Subcutaneous adipose tissue (tissue), 4 donors: Measurements from ENCODE around the gene PPARG. TPM values are rescaled to one million over a fixed set of nuclear protein-coding genes. Genes with fewer than 3 reads are reported as not detected.

ENCODE experiments used
- total RNA-seq, 4 donors: library from RNA; depleted of rRNA; stranded (reverse); fragments of >200 nt; gene quantifications; one replicate each; pipeline ENCODE4 v1.1.0, GENCODE V29; 2016
- TF ChIP-seq, protein P1 (sequence below): fragments of 450-650 bp; IDR thresholded peaks from one replicate; pipeline ENCODE4 v1.5.1; 2016; ENCODE audit warnings: low read depth, mild to moderate bottlenecking, control low read depth, antibody characterized with exemption, moderate library complexity

The PPARG gene
- total RNA-seq, 4 donors from 2014 or later = 223 to 357 (median 337) TPM

- TF ChIP-seq, protein P1, sequence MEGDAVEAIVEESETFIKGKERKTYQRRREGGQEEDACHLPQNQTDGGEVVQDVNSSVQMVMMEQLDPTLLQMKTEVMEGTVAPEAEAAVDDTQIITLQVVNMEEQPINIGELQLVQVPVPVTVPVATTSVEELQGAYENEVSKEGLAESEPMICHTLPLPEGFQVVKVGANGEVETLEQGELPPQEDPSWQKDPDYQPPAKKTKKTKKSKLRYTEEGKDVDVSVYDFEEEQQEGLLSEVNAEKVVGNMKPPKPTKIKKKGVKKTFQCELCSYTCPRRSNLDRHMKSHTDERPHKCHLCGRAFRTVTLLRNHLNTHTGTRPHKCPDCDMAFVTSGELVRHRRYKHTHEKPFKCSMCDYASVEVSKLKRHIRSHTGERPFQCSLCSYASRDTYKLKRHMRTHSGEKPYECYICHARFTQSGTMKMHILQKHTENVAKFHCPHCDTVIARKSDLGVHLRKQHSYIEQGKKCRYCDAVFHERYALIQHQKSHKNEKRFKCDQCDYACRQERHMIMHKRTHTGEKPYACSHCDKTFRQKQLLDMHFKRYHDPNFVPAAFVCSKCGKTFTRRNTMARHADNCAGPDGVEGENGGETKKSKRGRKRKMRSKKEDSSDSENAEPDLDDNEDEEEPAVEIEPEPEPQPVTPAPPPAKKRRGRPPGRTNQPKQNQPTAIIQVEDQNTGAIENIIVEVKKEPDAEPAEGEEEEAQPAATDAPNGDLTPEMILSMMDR = no peak
Observed at GRCh38 chr3:12339701-12340480, 51.0 kb downstream of the PPARG start.

DNA sequence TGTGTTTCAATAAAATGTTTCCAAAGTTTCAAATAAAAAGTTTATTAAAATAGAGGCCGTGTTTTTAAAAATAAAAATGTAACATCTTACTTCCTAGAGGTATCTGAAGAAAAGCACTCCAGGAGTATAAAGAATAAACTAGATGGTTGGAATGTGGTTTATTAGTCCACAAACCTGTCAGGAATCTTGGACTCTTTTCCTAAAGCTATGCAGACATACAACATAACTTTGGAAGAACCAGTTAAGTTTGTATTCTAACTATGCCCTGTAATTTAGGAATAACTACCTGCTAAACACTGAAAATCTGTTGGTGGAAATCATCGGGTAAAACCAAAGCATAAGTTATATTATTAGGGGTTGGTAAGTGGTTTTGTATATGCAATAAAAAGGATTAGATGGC is 51.6 kb downstream of the PPARG start:
- TF ChIP-seq, protein P1 = no peak

DNA sequence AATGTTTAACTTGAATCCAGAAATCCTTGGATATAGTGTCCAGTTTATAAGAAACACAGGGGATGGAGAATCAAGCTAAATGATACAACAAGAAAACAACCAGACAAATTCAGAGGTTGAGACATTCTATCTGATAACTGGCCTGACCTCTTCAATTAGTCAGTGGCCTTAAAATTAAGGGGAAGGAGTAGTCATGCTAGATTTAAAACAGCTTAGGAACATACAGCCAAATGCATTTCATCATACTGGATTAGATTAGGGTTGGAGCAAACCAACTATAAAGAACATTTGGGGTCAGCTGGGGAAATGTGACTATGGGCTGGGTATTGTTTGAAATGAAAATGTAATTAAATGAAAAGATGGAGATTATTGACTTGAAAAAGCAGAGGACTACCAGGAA is 53.3 kb downstream of the PPARG start:
- TF ChIP-seq, protein P1 = no peak

GRCh38 chr3:12343047-12343501 is 54.2 kb downstream of the PPARG start:
- TF ChIP-seq, protein P1 = no peak

GRCh38 chr3:12345141-12345561 is 56.3 kb downstream of the PPARG start:
- TF ChIP-seq, protein P1 = no peak

DNA sequence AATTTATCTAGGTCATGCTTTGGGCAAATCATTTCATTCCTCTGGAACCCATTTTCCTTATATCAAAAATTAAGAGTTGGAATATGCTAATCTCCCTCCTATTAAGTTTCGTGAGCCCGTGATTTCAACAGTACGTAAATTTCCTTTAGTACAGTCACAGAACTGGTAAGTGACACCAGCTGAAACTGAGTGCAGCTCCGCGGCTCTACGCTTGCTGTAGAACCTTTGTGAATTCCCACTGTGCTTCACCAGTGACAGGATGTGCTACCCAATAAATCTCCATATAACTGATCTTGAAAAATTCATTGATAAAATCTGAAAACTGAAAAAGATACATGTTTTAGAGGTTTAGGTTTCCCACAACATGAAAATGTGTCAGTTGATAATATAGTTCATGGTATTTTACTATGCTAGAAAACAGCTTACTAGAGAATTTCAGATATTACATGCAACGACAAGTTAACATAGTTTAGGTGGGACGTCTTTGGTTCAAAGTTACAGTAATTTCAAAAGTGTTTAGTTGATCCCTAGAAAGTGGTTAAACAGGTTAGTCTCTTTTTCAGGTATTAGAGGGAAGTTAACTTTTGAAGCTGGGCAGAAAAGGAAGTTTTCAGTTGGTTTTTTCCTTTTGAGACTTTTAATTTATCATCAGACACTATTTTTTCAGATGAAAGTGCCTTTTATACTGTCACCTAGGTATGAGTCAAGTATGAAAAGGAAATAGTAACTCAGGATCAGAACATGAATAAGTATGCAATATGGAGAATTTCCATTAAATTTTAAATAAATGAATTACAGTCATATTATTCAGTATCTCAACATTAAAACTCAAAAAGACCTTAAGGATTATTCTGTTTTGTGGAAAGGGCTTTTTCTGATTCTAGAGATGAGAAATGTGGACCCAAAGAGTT is 57.0 kb downstream of the PPARG start:
- TF ChIP-seq, protein P1 = no peak

DNA sequence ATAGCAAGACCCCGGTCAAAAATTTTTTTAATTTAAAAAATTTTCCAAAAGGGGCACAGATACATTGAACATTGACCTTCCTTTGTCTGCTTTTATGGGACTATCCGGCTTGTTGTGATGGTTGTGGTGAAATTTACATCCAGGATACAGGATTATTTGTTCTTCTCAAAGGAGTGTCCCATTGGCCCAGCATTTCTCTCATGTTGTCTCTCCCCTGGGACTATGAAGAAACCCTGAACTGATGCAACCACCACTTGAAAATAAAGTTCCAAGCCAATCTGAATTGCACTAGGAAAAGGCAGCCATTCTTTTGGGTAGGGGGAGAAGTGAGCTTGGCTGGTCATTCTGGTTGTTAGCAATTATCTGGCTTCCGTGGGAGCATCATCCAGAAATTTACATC is 58.4 kb downstream of the PPARG start:
- TF ChIP-seq, protein P1 = no peak
